ENCODE data around the gene F7. TPM values are rescaled to one million over a fixed set of nuclear protein-coding genes. Genes with fewer than 3 reads are reported as not detected.

The F7 gene
- total RNA-seq, 1 experiment from 2014 or later, result 0.26 TPM

DNA sequence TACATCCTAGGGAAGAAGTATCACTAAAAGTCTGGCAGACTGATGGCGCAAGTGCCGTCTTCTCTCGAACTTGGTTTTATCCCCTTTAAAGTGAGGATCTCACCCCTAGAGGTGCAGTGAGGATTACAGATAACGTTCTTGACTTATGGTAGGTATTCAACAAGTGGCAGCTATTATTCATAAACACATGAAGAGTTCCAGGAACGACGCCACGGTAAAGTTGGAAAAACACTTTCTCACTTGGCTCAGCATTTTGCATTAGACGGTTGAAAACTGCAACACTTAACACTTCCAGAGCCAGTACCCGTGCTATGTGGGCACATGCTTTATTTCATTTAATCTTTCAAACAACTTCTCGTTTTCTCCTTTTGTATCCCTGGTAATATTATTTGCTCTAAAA lies 61.6 kb downstream of the F7 start:
- no peak for ATAC-seq
- peaks cover 22% of the 10 kb centered on the region for H3K4me1 Mint-ChIP-seq
- POLR2A ChIA-PET, result interaction anchor here (0.5 kb wide), 1 partner anchor 920 kb away, joined by 3 read pairs; no protein-coding TSS in a partner anchor
- H3K36me3 Mint-ChIP-seq, result peaks cover 23% of the 10 kb centered on the region
- no peak overlapping the region for H3K4me3 Mint-ChIP-seq
- no peak for DNase-seq (ENCODE audit: low spot score)
- H3K27ac Mint-ChIP-seq, result no peak overlapping the region
- no peaks in the 10 kb centered on the region for H3K9me3 Mint-ChIP-seq
- H3K27me3 Mint-ChIP-seq (ENCODE audit: low read depth), result no peaks in the 10 kb centered on the region; the same call in 1 of the 2 replicates
- CTCF ChIA-PET, result interaction anchor here (1.2 kb wide), 1 partner anchor 77 kb away, joined by 3 read pairs; no protein-coding TSS in a partner anchor
- no peak for TF ChIP-seq ETV6 (CRISPR knock-in tag; IDR thresholded peaks at IDR 0.05)
- TF ChIP-seq, protein P1, sequence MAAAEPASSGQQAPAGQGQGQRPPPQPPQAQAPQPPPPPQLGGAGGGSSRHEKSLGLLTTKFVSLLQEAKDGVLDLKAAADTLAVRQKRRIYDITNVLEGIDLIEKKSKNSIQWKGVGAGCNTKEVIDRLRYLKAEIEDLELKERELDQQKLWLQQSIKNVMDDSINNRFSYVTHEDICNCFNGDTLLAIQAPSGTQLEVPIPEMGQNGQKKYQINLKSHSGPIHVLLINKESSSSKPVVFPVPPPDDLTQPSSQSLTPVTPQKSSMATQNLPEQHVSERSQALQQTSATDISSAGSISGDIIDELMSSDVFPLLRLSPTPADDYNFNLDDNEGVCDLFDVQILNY (CRISPR knock-in tag; IDR thresholded peaks at IDR 0.05), result no peak
- TF ChIP-seq JAZF1 (CRISPR knock-in tag; IDR thresholded peaks at IDR 0.05), result no peak
- TF ChIP-seq CBFB (CRISPR knock-in tag; IDR thresholded peaks at IDR 0.05; ENCODE audit: low read depth), result no peak
- no peak for TF ChIP-seq PRRX2 (CRISPR knock-in tag; IDR thresholded peaks at IDR 0.05)
- TF ChIP-seq SOX15 (CRISPR knock-in tag; IDR thresholded peaks at IDR 0.05), result no peak
- TF ChIP-seq, protein P2, sequence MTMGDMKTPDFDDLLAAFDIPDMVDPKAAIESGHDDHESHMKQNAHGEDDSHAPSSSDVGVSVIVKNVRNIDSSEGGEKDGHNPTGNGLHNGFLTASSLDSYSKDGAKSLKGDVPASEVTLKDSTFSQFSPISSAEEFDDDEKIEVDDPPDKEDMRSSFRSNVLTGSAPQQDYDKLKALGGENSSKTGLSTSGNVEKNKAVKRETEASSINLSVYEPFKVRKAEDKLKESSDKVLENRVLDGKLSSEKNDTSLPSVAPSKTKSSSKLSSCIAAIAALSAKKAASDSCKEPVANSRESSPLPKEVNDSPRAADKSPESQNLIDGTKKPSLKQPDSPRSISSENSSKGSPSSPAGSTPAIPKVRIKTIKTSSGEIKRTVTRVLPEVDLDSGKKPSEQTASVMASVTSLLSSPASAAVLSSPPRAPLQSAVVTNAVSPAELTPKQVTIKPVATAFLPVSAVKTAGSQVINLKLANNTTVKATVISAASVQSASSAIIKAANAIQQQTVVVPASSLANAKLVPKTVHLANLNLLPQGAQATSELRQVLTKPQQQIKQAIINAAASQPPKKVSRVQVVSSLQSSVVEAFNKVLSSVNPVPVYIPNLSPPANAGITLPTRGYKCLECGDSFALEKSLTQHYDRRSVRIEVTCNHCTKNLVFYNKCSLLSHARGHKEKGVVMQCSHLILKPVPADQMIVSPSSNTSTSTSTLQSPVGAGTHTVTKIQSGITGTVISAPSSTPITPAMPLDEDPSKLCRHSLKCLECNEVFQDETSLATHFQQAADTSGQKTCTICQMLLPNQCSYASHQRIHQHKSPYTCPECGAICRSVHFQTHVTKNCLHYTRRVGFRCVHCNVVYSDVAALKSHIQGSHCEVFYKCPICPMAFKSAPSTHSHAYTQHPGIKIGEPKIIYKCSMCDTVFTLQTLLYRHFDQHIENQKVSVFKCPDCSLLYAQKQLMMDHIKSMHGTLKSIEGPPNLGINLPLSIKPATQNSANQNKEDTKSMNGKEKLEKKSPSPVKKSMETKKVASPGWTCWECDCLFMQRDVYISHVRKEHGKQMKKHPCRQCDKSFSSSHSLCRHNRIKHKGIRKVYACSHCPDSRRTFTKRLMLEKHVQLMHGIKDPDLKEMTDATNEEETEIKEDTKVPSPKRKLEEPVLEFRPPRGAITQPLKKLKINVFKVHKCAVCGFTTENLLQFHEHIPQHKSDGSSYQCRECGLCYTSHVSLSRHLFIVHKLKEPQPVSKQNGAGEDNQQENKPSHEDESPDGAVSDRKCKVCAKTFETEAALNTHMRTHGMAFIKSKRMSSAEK (CRISPR knock-in tag; IDR thresholded peaks at IDR 0.05; ENCODE audit: borderline replicate concordance), result no peak
- TF ChIP-seq, protein P3, sequence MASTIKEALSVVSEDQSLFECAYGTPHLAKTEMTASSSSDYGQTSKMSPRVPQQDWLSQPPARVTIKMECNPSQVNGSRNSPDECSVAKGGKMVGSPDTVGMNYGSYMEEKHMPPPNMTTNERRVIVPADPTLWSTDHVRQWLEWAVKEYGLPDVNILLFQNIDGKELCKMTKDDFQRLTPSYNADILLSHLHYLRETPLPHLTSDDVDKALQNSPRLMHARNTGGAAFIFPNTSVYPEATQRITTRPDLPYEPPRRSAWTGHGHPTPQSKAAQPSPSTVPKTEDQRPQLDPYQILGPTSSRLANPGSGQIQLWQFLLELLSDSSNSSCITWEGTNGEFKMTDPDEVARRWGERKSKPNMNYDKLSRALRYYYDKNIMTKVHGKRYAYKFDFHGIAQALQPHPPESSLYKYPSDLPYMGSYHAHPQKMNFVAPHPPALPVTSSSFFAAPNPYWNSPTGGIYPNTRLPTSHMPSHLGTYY (CRISPR knock-in tag; IDR thresholded peaks at IDR 0.05), result no peak
- no peak for TF ChIP-seq NR1H2 (CRISPR knock-in tag; IDR thresholded peaks at IDR 0.05)

DNA sequence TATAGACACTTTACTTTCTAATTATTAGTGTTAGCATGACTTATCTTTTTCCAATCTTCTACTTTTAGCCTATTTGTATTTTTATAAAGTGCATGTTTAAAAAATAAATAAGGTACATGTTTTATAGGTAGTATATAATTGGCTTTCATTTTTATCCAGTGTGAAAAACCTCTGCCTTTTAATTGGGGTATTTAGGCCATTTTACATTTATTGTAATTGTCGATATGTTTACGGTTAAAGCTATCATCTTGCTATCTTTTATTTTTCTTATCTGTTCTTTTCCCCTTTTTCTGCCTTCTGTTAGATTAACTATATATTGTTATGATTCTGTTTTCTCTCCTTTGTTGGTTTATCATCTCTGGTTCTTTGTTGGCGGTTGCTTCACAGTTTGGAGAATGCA lies 62.0 kb downstream of the F7 start:
- POLR2A ChIA-PET, result no interaction called here
- Mint-ChIP-seq H3K27ac (no peak overlapping the region), H3K4me3 (no peak overlapping the region), H3K36me3 (peaks cover 23% of the 10 kb centered on the region), H3K27me3 (ENCODE audit: low read depth) (no peaks in the 10 kb centered on the region; the same call in 1 of the 2 replicates), H3K9me3 (no peaks in the 10 kb centered on the region), H3K4me1 (peaks cover 22% of the 10 kb centered on the region)
- ATAC-seq, result no peak
- no peak for TF ChIP-seq PRRX2 (CRISPR knock-in tag; IDR thresholded peaks at IDR 0.05)
- TF ChIP-seq, protein P4, sequence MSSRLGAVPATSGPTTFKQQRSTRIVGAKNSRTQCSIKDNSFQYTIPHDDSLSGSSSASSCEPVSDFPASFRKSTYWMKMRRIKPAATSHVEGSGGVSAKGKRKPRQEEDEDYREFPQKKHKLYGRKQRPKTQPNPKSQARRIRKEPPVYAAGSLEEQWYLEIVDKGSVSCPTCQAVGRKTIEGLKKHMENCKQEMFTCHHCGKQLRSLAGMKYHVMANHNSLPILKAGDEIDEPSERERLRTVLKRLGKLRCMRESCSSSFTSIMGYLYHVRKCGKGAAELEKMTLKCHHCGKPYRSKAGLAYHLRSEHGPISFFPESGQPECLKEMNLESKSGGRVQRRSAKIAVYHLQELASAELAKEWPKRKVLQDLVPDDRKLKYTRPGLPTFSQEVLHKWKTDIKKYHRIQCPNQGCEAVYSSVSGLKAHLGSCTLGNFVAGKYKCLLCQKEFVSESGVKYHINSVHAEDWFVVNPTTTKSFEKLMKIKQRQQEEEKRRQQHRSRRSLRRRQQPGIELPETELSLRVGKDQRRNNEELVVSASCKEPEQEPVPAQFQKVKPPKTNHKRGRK (CRISPR knock-in tag; IDR thresholded peaks at IDR 0.05; ENCODE audit: borderline replicate concordance), result no peak
- TF ChIP-seq, protein P5, sequence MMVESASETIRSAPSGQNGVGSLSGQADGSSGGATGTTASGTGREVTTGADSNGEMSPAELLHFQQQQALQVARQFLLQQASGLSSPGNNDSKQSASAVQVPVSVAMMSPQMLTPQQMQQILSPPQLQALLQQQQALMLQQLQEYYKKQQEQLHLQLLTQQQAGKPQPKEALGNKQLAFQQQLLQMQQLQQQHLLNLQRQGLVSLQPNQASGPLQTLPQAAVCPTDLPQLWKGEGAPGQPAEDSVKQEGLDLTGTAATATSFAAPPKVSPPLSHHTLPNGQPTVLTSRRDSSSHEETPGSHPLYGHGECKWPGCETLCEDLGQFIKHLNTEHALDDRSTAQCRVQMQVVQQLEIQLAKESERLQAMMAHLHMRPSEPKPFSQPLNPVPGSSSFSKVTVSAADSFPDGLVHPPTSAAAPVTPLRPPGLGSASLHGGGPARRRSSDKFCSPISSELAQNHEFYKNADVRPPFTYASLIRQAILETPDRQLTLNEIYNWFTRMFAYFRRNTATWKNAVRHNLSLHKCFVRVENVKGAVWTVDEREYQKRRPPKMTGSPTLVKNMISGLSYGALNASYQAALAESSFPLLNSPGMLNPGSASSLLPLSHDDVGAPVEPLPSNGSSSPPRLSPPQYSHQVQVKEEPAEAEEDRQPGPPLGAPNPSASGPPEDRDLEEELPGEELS (CRISPR knock-in tag; IDR thresholded peaks at IDR 0.05), result no peak
- TF ChIP-seq, protein P6, sequence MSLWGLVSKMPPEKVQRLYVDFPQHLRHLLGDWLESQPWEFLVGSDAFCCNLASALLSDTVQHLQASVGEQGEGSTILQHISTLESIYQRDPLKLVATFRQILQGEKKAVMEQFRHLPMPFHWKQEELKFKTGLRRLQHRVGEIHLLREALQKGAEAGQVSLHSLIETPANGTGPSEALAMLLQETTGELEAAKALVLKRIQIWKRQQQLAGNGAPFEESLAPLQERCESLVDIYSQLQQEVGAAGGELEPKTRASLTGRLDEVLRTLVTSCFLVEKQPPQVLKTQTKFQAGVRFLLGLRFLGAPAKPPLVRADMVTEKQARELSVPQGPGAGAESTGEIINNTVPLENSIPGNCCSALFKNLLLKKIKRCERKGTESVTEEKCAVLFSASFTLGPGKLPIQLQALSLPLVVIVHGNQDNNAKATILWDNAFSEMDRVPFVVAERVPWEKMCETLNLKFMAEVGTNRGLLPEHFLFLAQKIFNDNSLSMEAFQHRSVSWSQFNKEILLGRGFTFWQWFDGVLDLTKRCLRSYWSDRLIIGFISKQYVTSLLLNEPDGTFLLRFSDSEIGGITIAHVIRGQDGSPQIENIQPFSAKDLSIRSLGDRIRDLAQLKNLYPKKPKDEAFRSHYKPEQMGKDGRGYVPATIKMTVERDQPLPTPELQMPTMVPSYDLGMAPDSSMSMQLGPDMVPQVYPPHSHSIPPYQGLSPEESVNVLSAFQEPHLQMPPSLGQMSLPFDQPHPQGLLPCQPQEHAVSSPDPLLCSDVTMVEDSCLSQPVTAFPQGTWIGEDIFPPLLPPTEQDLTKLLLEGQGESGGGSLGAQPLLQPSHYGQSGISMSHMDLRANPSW (CRISPR knock-in tag; conservative IDR thresholded peaks at IDR 0.05; ENCODE audit: low read depth), result no peak
- TF ChIP-seq ZBTB21 (CRISPR knock-in tag; IDR thresholded peaks at IDR 0.05; ENCODE audit: borderline replicate concordance), result no peak
- TF ChIP-seq ZNF317 (CRISPR knock-in tag; IDR thresholded peaks at IDR 0.05; ENCODE audit: borderline replicate concordance, low read depth), result no peak
- TF ChIP-seq, protein P3 (CRISPR knock-in tag; IDR thresholded peaks at IDR 0.05), result no peak
- CTCF ChIA-PET, result no interaction called here
- no peak for DNase-seq (ENCODE audit: low spot score)

Measured in WTC11 (cell line).